SKM-1 (cell line): Measurements from ENCODE around the gene DUSP28.

Experiments
- DNase-seq: peaks from one replicate; lab custom pipeline; 2025; ENCODE audit not compliant: unreplicated experiment; lab: John Stamatoyannopoulos, UW

DUSP28 gene

GRCh38 chr2:240597419-240598181 is 37.4 kb downstream of the DUSP28 start:
- no peak for DNase-seq

- DNase-seq: no peak
Observed at GRCh38 chr2:240598311-240598911, 38.3 kb downstream of the DUSP28 start.

- DNase-seq: no peak
Observed at GRCh38 chr2:240599141-240599583, 39.0 kb downstream of the DUSP28 start.

- DNase-seq: no peak
Observed at GRCh38 chr2:240600451-240600961, 40.3 kb downstream of the DUSP28 start.

GRCh38 chr2:240601061-240601830 is 41.1 kb downstream of the DUSP28 start:
- no peak for DNase-seq

- DNase-seq: no peak
Observed at GRCh38 chr2:240601831-240602160, 41.6 kb downstream of the DUSP28 start.

GRCh38 chr2:240602266-240603050 is 42.3 kb downstream of the DUSP28 start:
- no peak for DNase-seq

GRCh38 chr2:240603081-240603835 is 43.1 kb downstream of the DUSP28 start:
- no peak for DNase-seq

- no peak for DNase-seq
Observed at GRCh38 chr2:240603846-240604245, 43.7 kb downstream of the DUSP28 start.

- peak; percentile 54 for DNase-seq
Observed at GRCh38 chr2:240604291-240604938, 44.3 kb downstream of the DUSP28 start.

- no peak for DNase-seq
Observed at GRCh38 chr2:240604939-240605716, 45.0 kb downstream of the DUSP28 start.

GRCh38 chr2:240605867-240606743 is 45.9 kb downstream of the DUSP28 start:
- DNase-seq: no peak

- DNase-seq: peak; percentile 59
Observed at GRCh38 chr2:240611601-240612210, 51.5 kb downstream of the DUSP28 start.
